HG02852 (cell line): ENCODE measurements around the gene MYG1.
A peak's percentile ranks its signal among the peaks of the same experiment; 100 is the strongest.

Source experiments
- ATAC-seq: cut with Tn5 transposase; IDR thresholded peaks from one replicate; pipeline ENCODE4 v1.9.1; 2021; ENCODE audit warnings: mild to moderate bottlenecking, moderate library complexity; ENCODE audit not compliant: unreplicated experiment

The MYG1 gene

GRCh38 chr12:53352331-53353256 is 53.1 kb downstream of the MYG1 start:
- peak; percentile 71 for ATAC-seq

- ATAC-seq, result no peak
These were observed 53.8 kb downstream of the MYG1 start for GRCh38 chr12:53353257-53353655.

- no peak for ATAC-seq
These were observed 55.6 kb downstream of the MYG1 start for GRCh38 chr12:53355121-53355520.
